GM23338 (cell line): ENCODE measurements around the gene PRPF40B. TPM values are rescaled to one million over a fixed set of nuclear protein-coding genes. Genes with fewer than 3 reads are reported as not detected.

ENCODE experiments used
- ATAC-seq: fragments of 200-7000 bp; cut with Tn5 transposase; 3 replicates; pipeline ENCODE4 v1.9.1; 2020
- DNase-seq: peaks from one replicate; pipeline ENCODE4 v3.0.0-alpha.2; 2015; ENCODE audit warnings: low spot score
- H2AFZ ChIP-seq: fragments of 200-600 bp; sonication (generic); 2 replicates; pipeline ENCODE4 v1.8.0; 2016; ENCODE audit warnings: antibody characterized with exemption, mild to moderate bottlenecking, moderate library complexity
- H3F3A ChIP-seq: fragments of 200-600 bp; sonication (generic); replicated peaks from 2 replicates; pipeline ENCODE4 v1.8.0; 2017; ENCODE audit warnings: antibody characterized with exemption, mixed run types, low read depth
- H3K27ac ChIP-seq: fragments of 200-600 bp; sonication (generic); 2 replicates; pipeline ENCODE4 v1.6.1; 2016; ENCODE audit warnings: low read depth
- H3K27me3 ChIP-seq: fragments of 200-600 bp; sonication (generic); 2 replicates; pipeline ENCODE4 v1.8.0; 2016; ENCODE audit warnings: mild to moderate bottlenecking, mixed run types, moderate library complexity; ENCODE audit not compliant: insufficient read depth
- H3K36me3 ChIP-seq: fragments of 200-600 bp; sonication (generic); 2 replicates; pipeline ENCODE4 v1.8.0; 2016; ENCODE audit warnings: mild to moderate bottlenecking; ENCODE audit not compliant: insufficient read depth
- H3K4me1 ChIP-seq: fragments of 200-600 bp; sonication (generic); 2 replicates; pipeline ENCODE4 v1.8.0; 2016; ENCODE audit warnings: mild to moderate bottlenecking, moderate library complexity; ENCODE audit not compliant: insufficient read depth
- H3K4me2 ChIP-seq: fragments of 200-600 bp; sonication (generic); 2 replicates; pipeline ENCODE4 v1.7.1; 2017; ENCODE audit warnings: mixed run types
- H3K4me3 ChIP-seq: fragments of 200-600 bp; sonication (generic); 2 replicates; pipeline ENCODE4 v1.6.1; 2016; ENCODE audit warnings: mixed run types
- H3K79me2 ChIP-seq: fragments of 200-600 bp; sonication (generic); replicated peaks from 2 replicates; pipeline ENCODE4 v1.8.0; 2017; ENCODE audit warnings: mild to moderate bottlenecking; ENCODE audit not compliant: insufficient read depth
- H3K9me2 ChIP-seq: fragments of 200-600 bp; sonication (generic); 2 replicates; pipeline ENCODE4 v1.8.0; 2017; ENCODE audit not compliant: insufficient read depth
- H4K20me1 ChIP-seq: fragments of 200-600 bp; sonication (generic); replicated peaks from 2 replicates; pipeline ENCODE4 v1.8.0; 2017; ENCODE audit warnings: mild to moderate bottlenecking; ENCODE audit not compliant: insufficient read depth
- H3K27ac Mint-ChIP-seq: 2 replicates; pipeline ENCODE4 v1.8.0; 2020; ENCODE audit warnings: inconsistent platforms, mild to moderate bottlenecking, moderate library complexity, mixed read lengths
- H3K27me3 Mint-ChIP-seq: 3 replicates; pipeline ENCODE4 v1.8.0; 2022; ENCODE audit warnings: low read depth, mild to moderate bottlenecking, moderate library complexity, mixed read lengths, inconsistent platforms; ENCODE audit not compliant: insufficient read depth, poor library complexity
- H3K36me3 Mint-ChIP-seq: 3 replicates; pipeline ENCODE4 v1.8.0; 2021; ENCODE audit warnings: low read depth, mild to moderate bottlenecking, inconsistent platforms, moderate library complexity, mixed read lengths
- H3K4me1 Mint-ChIP-seq: 3 replicates; pipeline ENCODE4 v1.8.0; 2020; ENCODE audit warnings: mild to moderate bottlenecking, inconsistent platforms, mixed read lengths
- H3K4me3 Mint-ChIP-seq: 3 replicates; pipeline ENCODE4 v1.8.0; 2021; ENCODE audit warnings: moderate library complexity, mild to moderate bottlenecking, inconsistent platforms, mixed read lengths
- H3K9me3 Mint-ChIP-seq: 3 replicates; pipeline ENCODE4 v1.8.0; 2020; ENCODE audit warnings: moderate library complexity, mild to moderate bottlenecking, inconsistent platforms, mixed read lengths
- EZH2 ChIP-seq: fragments of 200-600 bp; sonication (generic); IDR thresholded peaks from one replicate; pipeline ENCODE4 v1.8.0; 2017; ENCODE audit warnings: antibody characterized with exemption, mild to moderate bottlenecking, low read depth; ENCODE audit not compliant: unreplicated experiment
- EZH2phosphoT487 ChIP-seq: fragments of 200-600 bp; sonication (generic); IDR thresholded peaks from one replicate; pipeline ENCODE4 v1.8.1; 2018; ENCODE audit warnings: antibody characterized with exemption; ENCODE audit not compliant: unreplicated experiment
- NANOG ChIP-seq: IDR thresholded peaks from 2 replicates; pipeline ENCODE4 v1.6.1; 2016; ENCODE audit warnings: antibody characterized with exemption, borderline replicate concordance
- POLR2AphosphoS5 ChIP-seq: IDR thresholded peaks from 2 replicates; pipeline ENCODE4 v1.6.1; 2016; ENCODE audit warnings: antibody characterized with exemption, low read depth
- STAT1 ChIP-seq: IDR thresholded peaks from one replicate; pipeline ENCODE4 v1.6.1; 2016; ENCODE audit warnings: antibody characterized with exemption; ENCODE audit not compliant: unreplicated experiment
- ZNF114 ChIP-seq: fragments of 250-450 bp; sonication (Bioruptor Pico); IDR thresholded peaks from 2 replicates; pipeline ENCODE4 v1.5.0; 2020; ENCODE audit warnings: mild to moderate bottlenecking, moderate library complexity
- polyA plus RNA-seq: library from polyadenylated mRNA; unstranded; fragments of >200 nt; fragmentation: Nextera tagmentation; extraction: Ambion mirVana; gene quantifications from 2 replicates; pipeline ENCODE4 v1.2.1, GENCODE V29; 2016
- total RNA-seq: library from RNA; depleted of rRNA; stranded (reverse); fragments of >200 nt; shearing (Covaris generic); gene quantifications from 2 replicates; pipeline ENCODE4 v1.2.3, GENCODE V29; 2014
- TF ChIP-seq, protein P1 (sequence below): fragments of 250-450 bp; sonication (Bioruptor Pico); IDR thresholded peaks from 2 replicates; pipeline ENCODE4 v1.5.0; 2020; ENCODE audit warnings: mild to moderate bottlenecking, moderate library complexity
- TF ChIP-seq, protein P2 (sequence below), 2 experiments: fragments of 200-600 bp in 1 of 2; sonication (generic) in 1 of 2; conservative IDR thresholded peaks; 2 replicates each; pipeline versions ENCODE4 v1.5.1 to v1.6.1; 2016 to 2017; ENCODE audit warnings: antibody characterized with exemption in 2 of 2, low read depth in 2 of 2, mild to moderate bottlenecking in 2 of 2, moderate library complexity in 1 of 2

PRPF40B gene
- total and polyA plus RNA-seq, 2 experiments from 2014 or later: 17.9 to 19.0 TPM

DNA sequence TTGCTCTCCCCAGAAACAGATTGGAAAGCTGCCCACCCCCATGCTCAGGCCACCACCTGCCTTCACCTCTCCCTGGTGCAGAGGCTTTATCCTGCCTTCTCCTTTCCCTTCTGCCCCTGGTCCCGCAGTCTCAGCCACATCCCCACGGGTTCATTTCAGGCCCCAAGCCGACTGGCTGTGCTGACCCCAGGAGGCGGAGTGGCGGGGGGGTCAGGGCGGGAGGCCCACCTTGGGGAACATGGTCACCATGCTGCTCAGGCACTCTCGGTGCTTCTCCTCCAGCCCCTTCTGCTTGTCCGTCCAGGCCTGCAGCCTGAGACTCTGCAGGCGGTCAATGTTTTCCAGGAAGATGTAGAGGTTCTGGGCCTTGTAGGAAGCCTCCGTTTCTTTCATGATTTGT lies 24.8 kb upstream of the PRPF40B start (continued):
- TF ChIP-seq, protein P1, sequence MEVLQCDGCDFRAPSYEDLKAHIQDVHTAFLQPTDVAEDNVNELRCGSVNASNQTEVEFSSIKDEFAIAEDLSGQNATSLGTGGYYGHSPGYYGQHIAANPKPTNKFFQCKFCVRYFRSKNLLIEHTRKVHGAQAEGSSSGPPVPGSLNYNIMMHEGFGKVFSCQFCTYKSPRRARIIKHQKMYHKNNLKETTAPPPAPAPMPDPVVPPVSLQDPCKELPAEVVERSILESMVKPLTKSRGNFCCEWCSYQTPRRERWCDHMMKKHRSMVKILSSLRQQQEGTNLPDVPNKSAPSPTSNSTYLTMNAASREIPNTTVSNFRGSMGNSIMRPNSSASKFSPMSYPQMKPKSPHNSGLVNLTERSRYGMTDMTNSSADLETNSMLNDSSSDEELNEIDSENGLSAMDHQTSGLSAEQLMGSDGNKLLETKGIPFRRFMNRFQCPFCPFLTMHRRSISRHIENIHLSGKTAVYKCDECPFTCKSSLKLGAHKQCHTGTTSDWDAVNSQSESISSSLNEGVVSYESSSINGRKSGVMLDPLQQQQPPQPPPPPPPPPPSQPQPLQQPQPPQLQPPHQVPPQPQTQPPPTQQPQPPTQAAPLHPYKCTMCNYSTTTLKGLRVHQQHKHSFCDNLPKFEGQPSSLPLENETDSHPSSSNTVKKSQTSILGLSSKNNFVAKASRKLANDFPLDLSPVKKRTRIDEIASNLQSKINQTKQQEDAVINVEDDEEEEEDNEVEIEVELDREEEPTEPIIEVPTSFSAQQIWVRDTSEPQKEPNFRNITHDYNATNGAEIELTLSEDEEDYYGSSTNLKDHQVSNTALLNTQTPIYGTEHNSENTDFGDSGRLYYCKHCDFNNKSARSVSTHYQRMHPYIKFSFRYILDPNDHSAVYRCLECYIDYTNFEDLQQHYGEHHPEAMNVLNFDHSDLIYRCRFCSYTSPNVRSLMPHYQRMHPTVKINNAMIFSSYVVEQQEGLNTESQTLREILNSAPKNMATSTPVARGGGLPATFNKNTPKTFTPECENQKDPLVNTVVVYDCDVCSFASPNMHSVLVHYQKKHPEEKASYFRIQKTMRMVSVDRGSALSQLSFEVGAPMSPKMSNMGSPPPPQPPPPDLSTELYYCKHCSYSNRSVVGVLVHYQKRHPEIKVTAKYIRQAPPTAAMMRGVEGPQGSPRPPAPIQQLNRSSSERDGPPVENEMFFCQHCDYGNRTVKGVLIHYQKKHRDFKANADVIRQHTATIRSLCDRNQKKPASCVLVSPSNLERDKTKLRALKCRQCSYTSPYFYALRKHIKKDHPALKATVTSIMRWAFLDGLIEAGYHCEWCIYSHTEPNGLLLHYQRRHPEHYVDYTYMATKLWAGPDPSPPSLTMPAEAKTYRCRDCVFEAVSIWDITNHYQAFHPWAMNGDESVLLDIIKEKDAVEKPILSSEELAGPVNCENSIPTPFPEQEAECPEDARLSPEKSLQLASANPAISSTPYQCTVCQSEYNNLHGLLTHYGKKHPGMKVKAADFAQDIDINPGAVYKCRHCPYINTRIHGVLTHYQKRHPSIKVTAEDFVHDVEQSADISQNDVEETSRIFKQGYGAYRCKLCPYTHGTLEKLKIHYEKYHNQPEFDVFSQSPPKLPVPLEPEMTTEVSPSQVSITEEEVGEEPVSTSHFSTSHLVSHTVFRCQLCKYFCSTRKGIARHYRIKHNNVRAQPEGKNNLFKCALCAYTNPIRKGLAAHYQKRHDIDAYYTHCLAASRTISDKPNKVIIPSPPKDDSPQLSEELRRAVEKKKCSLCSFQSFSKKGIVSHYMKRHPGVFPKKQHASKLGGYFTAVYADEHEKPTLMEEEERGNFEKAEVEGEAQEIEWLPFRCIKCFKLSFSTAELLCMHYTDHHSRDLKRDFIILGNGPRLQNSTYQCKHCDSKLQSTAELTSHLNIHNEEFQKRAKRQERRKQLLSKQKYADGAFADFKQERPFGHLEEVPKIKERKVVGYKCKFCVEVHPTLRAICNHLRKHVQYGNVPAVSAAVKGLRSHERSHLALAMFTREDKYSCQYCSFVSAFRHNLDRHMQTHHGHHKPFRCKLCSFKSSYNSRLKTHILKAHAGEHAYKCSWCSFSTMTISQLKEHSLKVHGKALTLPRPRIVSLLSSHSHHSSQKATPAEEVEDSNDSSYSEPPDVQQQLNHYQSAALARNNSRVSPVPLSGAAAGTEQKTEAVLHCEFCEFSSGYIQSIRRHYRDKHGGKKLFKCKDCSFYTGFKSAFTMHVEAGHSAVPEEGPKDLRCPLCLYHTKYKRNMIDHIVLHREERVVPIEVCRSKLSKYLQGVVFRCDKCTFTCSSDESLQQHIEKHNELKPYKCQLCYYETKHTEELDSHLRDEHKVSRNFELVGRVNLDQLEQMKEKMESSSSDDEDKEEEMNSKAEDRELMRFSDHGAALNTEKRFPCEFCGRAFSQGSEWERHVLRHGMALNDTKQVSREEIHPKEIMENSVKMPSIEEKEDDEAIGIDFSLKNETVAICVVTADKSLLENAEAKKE (CRISPR knock-in tag): no peak
- TF ChIP-seq, protein P2, sequence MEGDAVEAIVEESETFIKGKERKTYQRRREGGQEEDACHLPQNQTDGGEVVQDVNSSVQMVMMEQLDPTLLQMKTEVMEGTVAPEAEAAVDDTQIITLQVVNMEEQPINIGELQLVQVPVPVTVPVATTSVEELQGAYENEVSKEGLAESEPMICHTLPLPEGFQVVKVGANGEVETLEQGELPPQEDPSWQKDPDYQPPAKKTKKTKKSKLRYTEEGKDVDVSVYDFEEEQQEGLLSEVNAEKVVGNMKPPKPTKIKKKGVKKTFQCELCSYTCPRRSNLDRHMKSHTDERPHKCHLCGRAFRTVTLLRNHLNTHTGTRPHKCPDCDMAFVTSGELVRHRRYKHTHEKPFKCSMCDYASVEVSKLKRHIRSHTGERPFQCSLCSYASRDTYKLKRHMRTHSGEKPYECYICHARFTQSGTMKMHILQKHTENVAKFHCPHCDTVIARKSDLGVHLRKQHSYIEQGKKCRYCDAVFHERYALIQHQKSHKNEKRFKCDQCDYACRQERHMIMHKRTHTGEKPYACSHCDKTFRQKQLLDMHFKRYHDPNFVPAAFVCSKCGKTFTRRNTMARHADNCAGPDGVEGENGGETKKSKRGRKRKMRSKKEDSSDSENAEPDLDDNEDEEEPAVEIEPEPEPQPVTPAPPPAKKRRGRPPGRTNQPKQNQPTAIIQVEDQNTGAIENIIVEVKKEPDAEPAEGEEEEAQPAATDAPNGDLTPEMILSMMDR (conservative IDR thresholded peaks at IDR 0.05; ENCODE audit: low read depth in 2 of 2): no peak
- TF ChIP-seq STAT1 (no peak), EZH2 (no peak), ZNF114 (CRISPR knock-in tag) (no peak), EZH2phosphoT487 (no peak), NANOG (no peak)

DNA sequence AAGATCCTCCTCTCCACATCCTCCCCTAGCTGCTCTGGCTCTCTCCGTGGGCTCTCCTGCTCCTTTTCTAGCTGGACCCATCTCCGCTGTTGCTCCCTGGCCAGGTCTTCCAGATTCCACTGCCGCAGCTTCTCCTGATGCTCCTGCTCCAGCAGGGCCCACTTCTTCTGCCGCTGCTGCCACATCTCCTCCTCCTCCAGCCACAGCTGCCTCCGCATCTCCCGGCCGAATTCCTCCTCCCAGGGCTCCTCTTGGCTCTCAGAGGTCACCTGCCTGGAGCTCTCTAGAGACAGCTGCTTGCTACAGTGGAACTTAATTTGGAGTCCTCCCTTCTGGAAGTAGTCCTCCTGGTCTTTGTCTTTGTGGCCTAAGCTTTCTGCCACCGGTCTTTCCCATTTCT lies 23.4 kb upstream of the PRPF40B start:
- Histone ChIP-seq H3K4me2 (no peak overlapping the region), H3K36me3 (no peaks in the 10 kb centered on the region), H4K20me1 (no peaks in the 10 kb centered on the region; the same call in 1 of the 2 replicates), H3K27me3 (no peaks in the 10 kb centered on the region), H2AFZ (no peak overlapping the region), H3K79me2 (no peaks in the 10 kb centered on the region), H3K9me2 (peaks cover 10% of the 10 kb centered on the region; the same call in 1 of the 2 replicates), H3K27ac (no peak overlapping the region), H3K4me3 (no peak overlapping the region), H3K4me1 (0 out of 2 replicates have a peak, but pooled peaks cover 2% of the 10 kb centered on the region), H3F3A (no peaks in the 10 kb centered on the region)
- H3K36me3 Mint-ChIP-seq: no peaks in the 10 kb centered on the region; the same call in 1 of the 3 replicates
- H3K4me1 Mint-ChIP-seq: peaks cover 1% of the 10 kb centered on the region; the same call in 1 of the 3 replicates
- no peak overlapping the region for H3K4me3 Mint-ChIP-seq
- peaks cover 12% of the 10 kb centered on the region for H3K27me3 Mint-ChIP-seq
- no peak overlapping the region for H3K27ac Mint-ChIP-seq
- H3K9me3 Mint-ChIP-seq: no peaks in the 10 kb centered on the region
- DNase-seq: no peak
- no peak for ATAC-seq
- TF ChIP-seq, protein P1 (CRISPR knock-in tag): no peak
- TF ChIP-seq EZH2 (no peak), POLR2AphosphoS5 (no peak)
